ENCODE data around the gene NKD2. TPM values are rescaled to one million over a fixed set of nuclear protein-coding genes. Genes with fewer than 3 reads are reported as not detected.

The NKD2 gene
- total RNA-seq, 1 donor from 2014 or later, result 1.7 TPM

DNA sequence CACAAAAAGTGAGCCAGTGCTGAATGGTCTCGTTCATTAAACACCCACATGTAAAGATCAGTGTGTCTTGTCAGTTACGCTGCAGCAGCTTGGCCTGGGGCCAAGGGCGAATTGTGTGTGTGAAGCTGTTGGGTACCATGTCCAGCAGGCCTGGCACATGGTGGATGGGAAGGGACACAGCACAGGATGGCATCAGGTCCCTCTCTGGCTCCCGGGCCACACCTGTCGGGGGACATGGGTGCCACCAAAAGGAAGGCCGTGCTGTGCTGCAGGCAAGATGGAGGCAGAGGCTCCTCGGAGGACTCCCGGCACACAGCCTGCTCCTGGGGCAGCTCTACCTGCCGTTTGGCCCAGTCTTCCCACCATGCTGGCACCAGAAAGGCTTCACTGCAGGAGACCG is 32.0 kb downstream of the NKD2 start:
- TF ChIP-seq, protein P1, sequence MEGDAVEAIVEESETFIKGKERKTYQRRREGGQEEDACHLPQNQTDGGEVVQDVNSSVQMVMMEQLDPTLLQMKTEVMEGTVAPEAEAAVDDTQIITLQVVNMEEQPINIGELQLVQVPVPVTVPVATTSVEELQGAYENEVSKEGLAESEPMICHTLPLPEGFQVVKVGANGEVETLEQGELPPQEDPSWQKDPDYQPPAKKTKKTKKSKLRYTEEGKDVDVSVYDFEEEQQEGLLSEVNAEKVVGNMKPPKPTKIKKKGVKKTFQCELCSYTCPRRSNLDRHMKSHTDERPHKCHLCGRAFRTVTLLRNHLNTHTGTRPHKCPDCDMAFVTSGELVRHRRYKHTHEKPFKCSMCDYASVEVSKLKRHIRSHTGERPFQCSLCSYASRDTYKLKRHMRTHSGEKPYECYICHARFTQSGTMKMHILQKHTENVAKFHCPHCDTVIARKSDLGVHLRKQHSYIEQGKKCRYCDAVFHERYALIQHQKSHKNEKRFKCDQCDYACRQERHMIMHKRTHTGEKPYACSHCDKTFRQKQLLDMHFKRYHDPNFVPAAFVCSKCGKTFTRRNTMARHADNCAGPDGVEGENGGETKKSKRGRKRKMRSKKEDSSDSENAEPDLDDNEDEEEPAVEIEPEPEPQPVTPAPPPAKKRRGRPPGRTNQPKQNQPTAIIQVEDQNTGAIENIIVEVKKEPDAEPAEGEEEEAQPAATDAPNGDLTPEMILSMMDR (IDR thresholded peaks at IDR 0.05; ENCODE audit: insufficient read depth, low read length, poor library complexity, severe bottlenecking), result no peak
- Histone ChIP-seq H3K27me3 (ENCODE audit: control insufficient read depth, insufficient read depth, low read length) (no peaks in the 10 kb centered on the region), H3K36me3 (ENCODE audit: control insufficient read depth, insufficient read depth, low read length) (no peaks in the 10 kb centered on the region), H3K4me3 (ENCODE audit: low read depth, low read length) (no peak overlapping the region)
- DNase-seq (ENCODE audit: low read depth), result no peak

DNA sequence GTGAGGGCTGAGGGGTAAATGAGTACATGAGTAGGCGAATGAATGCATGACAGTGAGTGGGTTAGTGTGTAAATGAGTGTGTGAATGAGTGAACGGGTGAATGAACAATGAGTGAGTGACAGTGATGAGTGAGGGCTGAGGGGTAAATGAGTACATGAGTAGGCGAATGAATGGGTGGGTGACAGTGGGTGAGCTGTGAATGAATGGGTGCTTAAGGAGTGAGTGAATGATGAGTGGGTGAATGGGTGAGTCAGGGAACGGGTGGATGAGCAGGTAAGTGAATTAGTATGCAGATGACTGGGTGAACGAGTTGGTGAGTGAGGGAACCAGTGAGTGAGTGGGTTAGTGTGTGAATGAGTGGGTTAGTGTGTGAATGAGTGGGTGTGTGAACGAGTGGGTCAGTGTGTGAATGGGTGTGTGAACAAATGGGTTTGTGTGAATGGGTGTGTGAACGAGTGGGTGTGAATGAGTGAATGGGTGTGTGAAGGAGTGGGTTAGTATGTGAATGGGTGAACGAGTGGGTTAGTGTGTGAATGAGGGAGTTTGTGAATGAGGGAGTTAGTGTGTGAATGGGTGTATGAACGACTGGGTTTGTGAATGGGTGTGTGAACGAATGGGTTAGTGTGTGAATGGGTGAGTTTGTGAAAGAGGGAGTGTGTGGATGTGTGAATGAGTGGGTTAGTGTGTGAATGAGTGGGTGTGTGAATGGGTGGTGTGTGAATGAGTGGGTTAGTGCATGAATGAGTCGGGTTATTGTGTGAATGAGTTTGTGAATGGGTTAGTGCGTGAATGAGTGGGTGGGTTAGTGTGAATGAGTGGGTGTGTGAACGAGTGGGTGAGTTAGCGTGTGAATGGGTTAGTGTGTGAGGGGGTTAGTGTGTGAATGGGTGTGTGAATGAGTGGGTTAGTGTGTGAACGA is 32.9 kb downstream of the NKD2 start:
- DNase-seq (ENCODE audit: low read depth), result peak; percentile 10
- Histone ChIP-seq H3K36me3 (ENCODE audit: control insufficient read depth, insufficient read depth, low read length) (no peaks in the 10 kb centered on the region), H3K27me3 (ENCODE audit: control insufficient read depth, insufficient read depth, low read length) (no peaks in the 10 kb centered on the region), H3K4me3 (ENCODE audit: low read depth, low read length) (no peak overlapping the region)
- TF ChIP-seq, protein P1 (IDR thresholded peaks at IDR 0.05; ENCODE audit: insufficient read depth, low read length, poor library complexity, severe bottlenecking), result no peak

- DNase-seq (ENCODE audit: low read depth), result no peak
- Histone ChIP-seq H3K27me3 (ENCODE audit: control insufficient read depth, insufficient read depth, low read length) (no peaks in the 10 kb centered on the region), H3K4me3 (ENCODE audit: low read depth, low read length) (no peak overlapping the region), H3K36me3 (ENCODE audit: control insufficient read depth, insufficient read depth, low read length) (no peaks in the 10 kb centered on the region)
- TF ChIP-seq, protein P1 (IDR thresholded peaks at IDR 0.05; ENCODE audit: insufficient read depth, low read length, poor library complexity, severe bottlenecking), result no peak
These were observed 34.0 kb downstream of the NKD2 start for GRCh38 chr5:1042626-1043025.

GRCh38 chr5:1043327-1043726 is 34.7 kb downstream of the NKD2 start:
- Histone ChIP-seq H3K36me3 (ENCODE audit: control insufficient read depth, insufficient read depth, low read length) (no peaks in the 10 kb centered on the region), H3K4me3 (ENCODE audit: low read depth, low read length) (no peak overlapping the region), H3K27me3 (ENCODE audit: control insufficient read depth, insufficient read depth, low read length) (no peaks in the 10 kb centered on the region)
- no peak for DNase-seq (ENCODE audit: low read depth)
- TF ChIP-seq, protein P1 (IDR thresholded peaks at IDR 0.05; ENCODE audit: insufficient read depth, low read length, poor library complexity, severe bottlenecking), result no peak

DNA sequence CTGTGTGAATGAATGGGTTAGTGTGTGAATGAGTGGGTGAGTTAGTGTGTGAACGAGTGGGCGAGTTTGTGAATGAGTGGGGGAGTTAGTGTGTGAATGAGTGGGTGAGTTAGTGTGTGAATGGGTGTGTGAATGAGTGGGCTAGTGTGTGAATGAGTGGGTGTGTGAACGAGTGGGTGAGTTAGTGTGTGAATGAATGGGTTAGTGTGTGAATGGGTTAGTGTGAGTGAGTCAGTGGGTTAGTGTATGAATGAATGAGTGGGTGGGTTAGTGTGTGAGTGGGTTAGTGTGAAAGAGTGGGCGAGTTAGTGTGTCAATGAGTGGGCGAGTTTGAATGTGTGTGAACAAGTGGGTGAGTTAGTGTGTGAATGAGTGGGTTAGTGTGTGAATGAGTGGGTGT is 35.5 kb downstream of the NKD2 start:
- no peak for DNase-seq (ENCODE audit: low read depth)
- H3K27me3 ChIP-seq (ENCODE audit: control insufficient read depth, insufficient read depth, low read length), result no peaks in the 10 kb centered on the region
- TF ChIP-seq, protein P1 (IDR thresholded peaks at IDR 0.05; ENCODE audit: insufficient read depth, low read length, poor library complexity, severe bottlenecking), result no peak
- no peak overlapping the region for H3K4me3 ChIP-seq (ENCODE audit: low read depth, low read length)
- H3K36me3 ChIP-seq (ENCODE audit: control insufficient read depth, insufficient read depth, low read length), result no peaks in the 10 kb centered on the region
